OCI-LY3 (cell line): ENCODE measurements around the gene ADARB1.

ENCODE experiments used
- EZH2phosphoT487 ChIP-seq: fragments of 200-600 bp; shearing (Covaris generic); IDR thresholded peaks from 2 replicates; pipeline ENCODE4 v1.6.1; 2018; ENCODE audit warnings: antibody characterized with exemption, mixed run types, low read depth
- TF ChIP-seq, protein P1 (sequence below): fragments of 200-600, 300-600 bp; sonication (generic); IDR thresholded peaks from 2 replicates; pipeline ENCODE4 v1.5.1; 2014; ENCODE audit warnings: antibody characterized with exemption, low read length, low read depth

DNA sequence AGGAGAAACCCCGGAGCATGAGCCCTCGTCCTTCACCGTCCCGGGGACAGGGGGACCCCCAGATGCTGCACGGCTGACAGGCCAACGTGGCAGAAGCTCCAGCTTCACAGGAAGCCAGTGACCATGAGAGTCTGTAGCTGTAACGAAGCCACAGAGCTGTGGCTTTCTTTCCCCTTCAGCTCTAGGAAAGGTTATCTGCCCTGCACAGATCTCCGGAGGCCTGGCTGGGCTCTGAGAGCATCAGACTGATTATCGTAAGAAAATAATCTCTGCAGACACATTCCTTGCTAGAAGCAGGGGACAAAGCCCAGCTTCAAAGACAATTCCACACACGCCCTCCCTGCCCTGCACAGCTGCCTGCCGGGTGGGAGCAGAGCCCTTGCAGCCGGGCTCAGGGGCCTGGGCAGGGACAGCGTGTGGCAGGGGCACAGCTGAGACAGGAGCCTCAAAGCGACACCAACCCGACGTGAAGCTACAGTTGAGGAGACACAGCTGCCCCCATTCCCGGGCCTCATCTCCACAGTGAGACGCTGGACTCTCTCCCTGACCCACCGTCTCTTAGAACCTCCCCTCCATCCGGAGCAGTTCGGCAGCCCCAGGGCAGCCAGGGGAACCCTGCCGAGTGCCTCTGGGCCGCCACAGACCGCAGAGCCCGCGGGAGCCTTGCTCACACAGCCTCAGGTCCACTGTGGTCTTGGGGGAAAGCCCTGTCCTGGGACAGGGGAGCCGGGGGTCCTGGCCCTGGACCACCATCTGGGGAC lies 182.7 kb downstream of the ADARB1 start:
- TF ChIP-seq, protein P1, sequence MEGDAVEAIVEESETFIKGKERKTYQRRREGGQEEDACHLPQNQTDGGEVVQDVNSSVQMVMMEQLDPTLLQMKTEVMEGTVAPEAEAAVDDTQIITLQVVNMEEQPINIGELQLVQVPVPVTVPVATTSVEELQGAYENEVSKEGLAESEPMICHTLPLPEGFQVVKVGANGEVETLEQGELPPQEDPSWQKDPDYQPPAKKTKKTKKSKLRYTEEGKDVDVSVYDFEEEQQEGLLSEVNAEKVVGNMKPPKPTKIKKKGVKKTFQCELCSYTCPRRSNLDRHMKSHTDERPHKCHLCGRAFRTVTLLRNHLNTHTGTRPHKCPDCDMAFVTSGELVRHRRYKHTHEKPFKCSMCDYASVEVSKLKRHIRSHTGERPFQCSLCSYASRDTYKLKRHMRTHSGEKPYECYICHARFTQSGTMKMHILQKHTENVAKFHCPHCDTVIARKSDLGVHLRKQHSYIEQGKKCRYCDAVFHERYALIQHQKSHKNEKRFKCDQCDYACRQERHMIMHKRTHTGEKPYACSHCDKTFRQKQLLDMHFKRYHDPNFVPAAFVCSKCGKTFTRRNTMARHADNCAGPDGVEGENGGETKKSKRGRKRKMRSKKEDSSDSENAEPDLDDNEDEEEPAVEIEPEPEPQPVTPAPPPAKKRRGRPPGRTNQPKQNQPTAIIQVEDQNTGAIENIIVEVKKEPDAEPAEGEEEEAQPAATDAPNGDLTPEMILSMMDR: no peak
- TF ChIP-seq EZH2phosphoT487: no peak
